Mammary epithelial cell (primary cell): ENCODE results near the gene TWIST2.

Experiments
- CTCF ChIP-seq, 2 donors: IDR thresholded peaks in 1 of 2; conservative IDR thresholded peaks in 1 of 2; 2 replicates each; pipeline ENCODE4 v1.5.1; 2011 to 2012; ENCODE audit warnings: inconsistent platforms in 2 of 2, low read length in 2 of 2, mild to moderate bottlenecking in 2 of 2, control low read depth in 1 of 2, low read depth in 1 of 2; ENCODE audit not compliant: insufficient read depth in 1 of 2; ENCODE audit errors: extremely low read depth in 1 of 2
- EZH2 ChIP-seq: IDR thresholded peaks from 2 replicates; pipeline ENCODE4 v1.6.1; 2012; ENCODE audit warnings: low read length, inconsistent platforms, borderline replicate concordance

- TF ChIP-seq CTCF (conservative IDR thresholded peaks at IDR 0.05 in 1 of 2, IDR thresholded peaks at IDR 0.05 in 1 of 2; ENCODE audit: extremely low read depth in 1 of 2, insufficient read depth in 1 of 2, low read depth in 1 of 2, low read length in 2 of 2) (no peak), EZH2 (no peak)
These were observed 16.7 kb upstream of the TWIST2 start for GRCh38 chr2:238831177-238831576.
